ENCODE data around the gene WNT7A. TPM values are rescaled to one million over a fixed set of nuclear protein-coding genes. Genes with fewer than 3 reads are reported as not detected.

Gene WNT7A
- polyA plus RNA-seq, 1 of the 3 experiments (the other 2 are of a cell fraction): not detected

GRCh38 chr3:13835246-13835645, 44.6 kb downstream of the WNT7A start (continued):
- TF ChIP-seq CHD2 (IDR thresholded peaks at IDR 0.05; ENCODE audit: low read length, partially characterized antibody): no peak
- no peak for TF ChIP-seq JUND (IDR thresholded peaks at IDR 0.05)
- TF ChIP-seq ELF1 (IDR thresholded peaks at IDR 0.05): no peak

- no peaks in the 10 kb centered on the region for H4K20me1 ChIP-seq (ENCODE audit: insufficient read depth)
- no peaks in the 10 kb centered on the region for H3K9me3 ChIP-seq
- H2AFZ ChIP-seq (ENCODE audit: low read depth): no peak overlapping the region
- no peaks in the 10 kb centered on the region for H3K9me2 ChIP-seq
- H3K4me2 ChIP-seq: no peak overlapping the region
- H3K9ac ChIP-seq: no peak overlapping the region
- no peak overlapping the region for H3K4me3 ChIP-seq (ENCODE audit: low read depth in 2 of 2, low read length in 1 of 2)
- no peaks in the 10 kb centered on the region for H3K79me2 ChIP-seq (ENCODE audit: insufficient read depth)
- DNase-seq: no peak
- ChIA-PET CTCF (interaction anchor here (0.6 to 2.8 kb wide), 4 partner anchors 46 to 179 kb away, joined by 3 to 8 read pairs (median 4); no protein-coding TSS in a partner anchor), POLR2A (no interaction called here)
- H3K27me3 ChIP-seq (ENCODE audit: insufficient read depth): no peaks in the 10 kb centered on the region
- H3K36me3 ChIP-seq (replicated peaks in 1 of 2; ENCODE audit: control insufficient read depth in 1 of 2, insufficient read depth in 2 of 2, low read length in 1 of 2): no peaks in the 10 kb centered on the region
- WGBS (ENCODE audit: low lambda C conversion rate): 43% methylated on average over 13 of the region's 14 CpGs
- no peaks in the 10 kb centered on the region for H3F3A ChIP-seq (replicated peaks; ENCODE audit: insufficient read depth)
- no peaks in the 10 kb centered on the region for H3K4me1 ChIP-seq (ENCODE audit: control insufficient read depth in 1 of 2, insufficient read depth in 2 of 2, low read depth in 1 of 2, low read length in 1 of 2)
- TF ChIP-seq RFX5 (IDR thresholded peaks at IDR 0.05; ENCODE audit: low read length) (no peak), FOSL2 (IDR thresholded peaks at IDR 0.05; ENCODE audit: borderline replicate concordance, low read depth) (no peak), MXI1 (IDR thresholded peaks at IDR 0.05; ENCODE audit: low read depth, low read length) (no peak), RCOR1 (IDR thresholded peaks at IDR 0.05; ENCODE audit: low read length) (no peak), FOXJ3 (CRISPR knock-in tag; IDR thresholded peaks at IDR 0.05) (no peak), POLR2AphosphoS5 (IDR thresholded peaks at IDR 0.05; ENCODE audit: low read depth, low read length) (no peak), ELF1 (IDR thresholded peaks at IDR 0.05) (no peak), MAX (IDR thresholded peaks at IDR 0.05; ENCODE audit: low read depth) (no peak), FOXM1 (IDR thresholded peaks at IDR 0.05; ENCODE audit: low read depth) (no peak), SIN3A (IDR thresholded peaks at IDR 0.05; ENCODE audit: borderline replicate concordance, low read depth, low read length) (no peak), RAD21 (IDR thresholded peaks at IDR 0.05; ENCODE audit: low read length) (no peak), JUND (IDR thresholded peaks at IDR 0.05) (no peak), IRF3 (IDR thresholded peaks at IDR 0.05; ENCODE audit: low read depth, low read length) (no peak), SMC3 (IDR thresholded peaks at IDR 0.05; ENCODE audit: low read depth, low read length) (no peak), REST (IDR thresholded peaks at IDR 0.05; ENCODE audit: low read depth, low read length) (no peak), EP300 (IDR thresholded peaks at IDR 0.05; ENCODE audit: borderline replicate concordance in 1 of 2, low read depth in 1 of 2, low read length in 1 of 2) (no peak), EZH2phosphoT487 (IDR thresholded peaks at IDR 0.05; ENCODE audit: borderline replicate concordance, low read depth) (no peak), PBX3 (IDR thresholded peaks at IDR 0.05) (no peak), TCF12 (IDR thresholded peaks at IDR 0.05) (no peak)
- H3K27ac ChIP-seq (ENCODE audit: low read depth in 2 of 2, low read length in 1 of 2): no peak overlapping the region
These were observed 45.4 kb downstream of the WNT7A start for GRCh38 chr3:13834258-13835035.

Measured in SK-N-SH (cell line).